Gastrocnemius medialis (tissue), 4 donors: ENCODE data around the gene CNTLN. TPM values are rescaled to one million over a fixed set of nuclear protein-coding genes. Genes with fewer than 3 reads are reported as not detected.

Source experiments
- ATAC-seq, 2 donors: fragments of 150-250 bp; one replicate each; pipeline ENCODE4 v1.9.1; 2016
- DNase-seq, 2 donors: peaks; one replicate each; pipeline ENCODE4 v3.0.0-alpha.2; 2019
- H3K27ac ChIP-seq, 4 donors: fragments of 200-600 bp; sonication (generic); 1 replicate in 1 of 4; 2 replicates in 3 of 4; pipeline ENCODE4 v1.5.1; 2016 to 2018; ENCODE audit warnings: mild to moderate bottlenecking in 2 of 4, moderate library complexity in 1 of 4
- H3K27me3 ChIP-seq, 3 donors: fragments of 200-600 bp; sonication (generic) in 2 of 3; 1 replicate in 1 of 3; 2 replicates in 2 of 3; pipeline versions ENCODE4 v1.5.1 to v1.6.0; 2016 to 2019; ENCODE audit warnings: mild to moderate bottlenecking in 1 of 3, moderate library complexity in 1 of 3
- H3K36me3 ChIP-seq, 2 donors: fragments of 200-600 bp; sonication (generic) in 1 of 2; one replicate each; pipeline ENCODE4 v1.5.1; 2017 to 2018
- H3K4me1 ChIP-seq, 2 donors: fragments of 200-600 bp; sonication (generic) in 1 of 2; one replicate each; pipeline ENCODE4 v1.5.1; 2016 to 2017; ENCODE audit warnings: mild to moderate bottlenecking in 2 of 2
- H3K4me3 ChIP-seq, 4 donors: fragments of 200-600 bp; sonication (generic) in 3 of 4; 1 replicate in 1 of 4; 2 replicates in 3 of 4; pipeline ENCODE4 v1.5.1; 2016 to 2019; ENCODE audit warnings: mild to moderate bottlenecking in 2 of 4
- H3K9me3 ChIP-seq, 3 donors: fragments of 200-600 bp; sonication (generic) in 2 of 3; 1 replicate in 1 of 3; 2 replicates in 2 of 3; pipeline ENCODE4 v1.5.1; 2016 to 2019
- POLR2A ChIP-seq, 2 donors: fragments of 450-650 bp; IDR thresholded peaks; one replicate each; pipeline ENCODE4 v1.6.1; 2017; ENCODE audit warnings: antibody characterized with exemption in 2 of 2, mild to moderate bottlenecking in 2 of 2, moderate library complexity in 2 of 2
- in situ Hi-C, 4 donors: fragments of 200-750 bp; cut with MboI; loops; one replicate each; pipeline versions ENCODE4 v1.15.0 to v1.8.0; 2017; ENCODE audit warnings: low sequenced_read_pairs in 4 of 4
- intact Hi-C: fragments of 100-400 bp; cut with DNase I; formaldehyde crosslinking; loops from one replicate; pipeline ENCODE4 v1.15.1; 2023; ENCODE audit warnings: low total_unique reads
- total RNA-seq, 4 donors: library from RNA; depleted of rRNA; stranded (reverse); fragments of >200 nt; gene quantifications; one replicate each; pipeline versions ENCODE4 v1.1.0 to v1.2.3, GENCODE V29; 2016
- TF ChIP-seq, protein P1 (sequence below), 5 experiments: fragments of 450-650 bp in 3 of 5; fragments of 200-600 bp in 2 of 5; sonication (generic) in 2 of 5; IDR thresholded peaks in 4 of 5; conservative IDR thresholded peaks in 1 of 5; 1 replicate in 4 of 5; 2 replicates in 1 of 5; pipeline ENCODE4 v1.5.1; 2016 to 2019; ENCODE audit warnings: antibody characterized with exemption in 5 of 5, mild to moderate bottlenecking in 3 of 5, moderate library complexity in 3 of 5

Gene CNTLN
- total RNA-seq, 4 donors from 2014 or later, result 1.3 to 6.6 (median 2.4) TPM

GRCh38 chr9:17116400-17116837 is 18.4 kb upstream of the CNTLN start:
- Histone ChIP-seq H3K4me3 (no peak overlapping the region), H3K27me3 (no peaks in the 10 kb centered on the region), H3K9me3 (no peaks in the 10 kb centered on the region), H3K27ac (no peak overlapping the region), H3K36me3 (no peaks in the 10 kb centered on the region), H3K4me1 (no peaks in the 10 kb centered on the region)
- TF ChIP-seq POLR2A (IDR thresholded peaks at IDR 0.05), result no peak
- TF ChIP-seq, protein P1, sequence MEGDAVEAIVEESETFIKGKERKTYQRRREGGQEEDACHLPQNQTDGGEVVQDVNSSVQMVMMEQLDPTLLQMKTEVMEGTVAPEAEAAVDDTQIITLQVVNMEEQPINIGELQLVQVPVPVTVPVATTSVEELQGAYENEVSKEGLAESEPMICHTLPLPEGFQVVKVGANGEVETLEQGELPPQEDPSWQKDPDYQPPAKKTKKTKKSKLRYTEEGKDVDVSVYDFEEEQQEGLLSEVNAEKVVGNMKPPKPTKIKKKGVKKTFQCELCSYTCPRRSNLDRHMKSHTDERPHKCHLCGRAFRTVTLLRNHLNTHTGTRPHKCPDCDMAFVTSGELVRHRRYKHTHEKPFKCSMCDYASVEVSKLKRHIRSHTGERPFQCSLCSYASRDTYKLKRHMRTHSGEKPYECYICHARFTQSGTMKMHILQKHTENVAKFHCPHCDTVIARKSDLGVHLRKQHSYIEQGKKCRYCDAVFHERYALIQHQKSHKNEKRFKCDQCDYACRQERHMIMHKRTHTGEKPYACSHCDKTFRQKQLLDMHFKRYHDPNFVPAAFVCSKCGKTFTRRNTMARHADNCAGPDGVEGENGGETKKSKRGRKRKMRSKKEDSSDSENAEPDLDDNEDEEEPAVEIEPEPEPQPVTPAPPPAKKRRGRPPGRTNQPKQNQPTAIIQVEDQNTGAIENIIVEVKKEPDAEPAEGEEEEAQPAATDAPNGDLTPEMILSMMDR (IDR thresholded peaks at IDR 0.05 in 4 of 5, conservative IDR thresholded peaks at IDR 0.05 in 1 of 5), result peak in 2 of 5 experiments; percentile 35 to 50
- in situ Hi-C loops, result loop anchor here in 3 of 4 donors (5.0 to 25.0 kb wide), 3 partner anchors 341 to 348 kb away; no protein-coding TSS in a partner anchor
- intact Hi-C loops, result loop anchor here (2.0 kb wide), 2 partner anchors 18 to 346 kb away; partner anchors contain the start of gene CNTLN
- DNase-seq, result no peak
- no peak for ATAC-seq

DNA sequence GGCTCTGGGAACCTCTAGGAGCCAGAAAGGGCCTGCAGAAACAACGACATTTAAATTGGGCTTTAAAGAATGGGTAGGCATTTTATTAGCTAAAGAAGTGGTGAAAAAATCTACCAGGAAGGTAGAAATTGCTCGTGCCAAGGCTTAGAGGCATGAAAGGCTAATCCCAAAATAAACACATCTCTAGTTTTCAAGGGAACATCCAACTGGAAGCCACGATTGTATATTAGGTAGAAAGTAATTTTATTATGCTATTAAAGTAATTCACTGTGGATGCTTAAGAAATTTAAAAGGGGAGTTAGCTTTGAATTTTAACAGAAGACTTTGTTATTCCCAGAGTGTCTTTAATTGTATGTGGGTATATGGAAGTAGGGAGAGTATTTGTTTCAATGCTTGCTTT is 17.5 kb upstream of the CNTLN start:
- ATAC-seq (no peak), DNase-seq (no peak)
- in situ Hi-C loops, result loop anchor here in 3 of 4 donors (5.0 to 25.0 kb wide), 3 partner anchors 340 to 347 kb away; no protein-coding TSS in a partner anchor
- intact Hi-C loops, result loop anchor here (2.0 kb wide), 2 partner anchors 17 to 345 kb away; partner anchors contain the start of gene CNTLN
- TF ChIP-seq, protein P1 (IDR thresholded peaks at IDR 0.05 in 4 of 5, conservative IDR thresholded peaks at IDR 0.05 in 1 of 5), result no peak
- no peak for TF ChIP-seq POLR2A (IDR thresholded peaks at IDR 0.05)
- no peaks in the 10 kb centered on the region for H3K9me3 ChIP-seq
- no peak overlapping the region for H3K4me3 ChIP-seq
- no peaks in the 10 kb centered on the region for H3K4me1 ChIP-seq
- H3K36me3 ChIP-seq, result no peaks in the 10 kb centered on the region
- no peak overlapping the region for H3K27ac ChIP-seq
- no peaks in the 10 kb centered on the region for H3K27me3 ChIP-seq

DNA sequence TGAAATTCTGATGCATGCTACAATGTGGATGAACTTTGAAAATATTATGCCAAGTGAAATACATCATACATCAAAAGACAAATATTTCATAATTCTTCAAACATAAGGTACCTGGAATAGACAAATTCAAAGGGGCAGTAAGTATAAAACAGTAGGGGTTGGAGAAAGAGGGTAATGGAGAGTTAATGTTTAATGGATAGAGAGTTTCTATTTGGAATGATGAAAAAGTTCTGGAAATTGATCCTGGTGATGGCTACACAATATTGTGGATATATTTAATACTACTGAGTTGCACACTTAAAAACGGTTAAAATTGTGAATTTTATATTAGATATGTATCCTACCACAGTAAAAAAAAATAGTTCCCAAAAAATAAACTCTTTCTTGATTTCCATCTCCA is 14.6 kb upstream of the CNTLN start:
- Histone ChIP-seq H3K4me3 (no peak overlapping the region), H3K36me3 (no peaks in the 10 kb centered on the region), H3K27ac (no peak overlapping the region), H3K27me3 (no peaks in the 10 kb centered on the region), H3K4me1 (no peaks in the 10 kb centered on the region), H3K9me3 (no peaks in the 10 kb centered on the region)
- in situ Hi-C loops, result loop anchor here in 1 of 4 donors (25.0 kb wide), 1 partner anchor 342 kb away; no protein-coding TSS in a partner anchor
- ATAC-seq, result no peak
- DNase-seq, result no peak
- intact Hi-C loops, result no loop called here
- TF ChIP-seq POLR2A (IDR thresholded peaks at IDR 0.05), result no peak
- TF ChIP-seq, protein P1 (IDR thresholded peaks at IDR 0.05 in 4 of 5, conservative IDR thresholded peaks at IDR 0.05 in 1 of 5), result no peak

GRCh38 chr9:17121264-17121663 is 13.6 kb upstream of the CNTLN start:
- no peak overlapping the region for H3K27ac ChIP-seq
- no peak for DNase-seq
- intact Hi-C loops, result no loop called here
- H3K4me3 ChIP-seq, result no peak overlapping the region
- no peaks in the 10 kb centered on the region for H3K27me3 ChIP-seq
- in situ Hi-C loops, result loop anchor here in 1 of 4 donors (25.0 kb wide), 1 partner anchor 341 kb away; no protein-coding TSS in a partner anchor
- no peaks in the 10 kb centered on the region for H3K36me3 ChIP-seq
- no peaks in the 10 kb centered on the region for H3K9me3 ChIP-seq
- ATAC-seq, result no peak
- H3K4me1 ChIP-seq, result no peaks in the 10 kb centered on the region
- TF ChIP-seq, protein P1 (IDR thresholded peaks at IDR 0.05 in 4 of 5, conservative IDR thresholded peaks at IDR 0.05 in 1 of 5), result no peak
- no peak for TF ChIP-seq POLR2A (IDR thresholded peaks at IDR 0.05)
